Psoas muscle (tissue), 8 donors: ENCODE data around the gene MTTP. TPM values are rescaled to one million over a fixed set of nuclear protein-coding genes. Genes with fewer than 3 reads are reported as not detected.

Source experiments
- ATAC-seq, 4 donors: fragments of 200-7000 bp; cut with Tn5 transposase; one replicate each; pipeline ENCODE4 v1.9.1; 2020; ENCODE audit warnings: moderate library complexity in 3 of 4, mild to moderate bottlenecking in 2 of 4
- DNase-seq, 2 donors: peaks; one replicate each; pipeline ENCODE4 v3.0.0-alpha.2; 2020
- H3K27ac ChIP-seq: fragments of 200-600 bp; one replicate; pipeline ENCODE4 v1.8.0; 2022
- H3K27me3 ChIP-seq, 3 donors: fragments of 200-600 bp in 1 of 3; one replicate each; pipeline versions ENCODE4 v1.6.1 to v1.8.0; 2013 to 2022; ENCODE audit warnings: low read length in 2 of 3, mild to moderate bottlenecking in 2 of 3, moderate library complexity in 1 of 3; ENCODE audit not compliant: insufficient read depth in 3 of 3
- H3K36me3 ChIP-seq, 2 donors: fragments of 200-600 bp in 1 of 2; one replicate each; pipeline versions ENCODE4 v1.6.1 to v1.8.0; 2013 to 2022; ENCODE audit warnings: low read depth in 1 of 2, mild to moderate bottlenecking in 1 of 2, moderate library complexity in 1 of 2; ENCODE audit not compliant: insufficient read depth in 1 of 2
- H3K4me1 ChIP-seq: fragments of 200-600 bp; one replicate; pipeline ENCODE4 v1.8.0; 2022
- H3K4me3 ChIP-seq: fragments of 200-600 bp; one replicate; pipeline ENCODE4 v1.8.0; 2022; ENCODE audit warnings: mild to moderate bottlenecking
- H3K9me3 ChIP-seq: fragments of 200-600 bp; one replicate; pipeline ENCODE4 v1.8.0; 2022
- CTCF ChIP-seq: fragments of 200-600 bp; IDR thresholded peaks from one replicate; pipeline ENCODE4 v1.8.0; 2022; ENCODE audit warnings: antibody characterized with exemption
- WGBS, 3 donors: extraction: QIAGEN DNeasy Blood & Tissue Kit; methylation state at CpG; one replicate each; pipeline versions ENCODE4 v1.1.6 to v1.1.7; 2013; 5-methylcytosine and 5-hydroxymethylcytosine counted together
- intact Hi-C, 2 donors: fragments of 100-400 bp; cut with DNase I; formaldehyde crosslinking; loops; one replicate each; pipeline versions ENCODE4 v1.11.0 to v1.14.2; 2022
- polyA plus RNA-seq, 3 donors: library from polyadenylated mRNA; stranded (reverse); fragments of 200-250 nt; gene quantifications; one replicate each; pipeline ENCODE4 v1.2.3, GENCODE V29; 2013
- total RNA-seq, 4 donors: library from RNA; stranded (reverse); fragmentation: NEBNext Ultra II Directional in 2 of 4; extraction: Animal tissue kit (Norgen Biotek cat#: 25700) in 2 of 4; gene quantifications; one replicate each; pipeline versions ENCODE4 v1.2.1 to v1.2.4, GENCODE V29; 2021 to 2023
- donor health status: healthy with polysubstance abuse.
- donor health status: DM: no; HTN: no; CAD: no; lungs with moderate emphysema.
- donor health status: Bipolar disorder and iron deficiency.
- donor health status: healthy.
- donor health status: DM: yes; HTN: yes; CAD: no.
- donor health status: DM: no; HTN: no; CAD: no.
- donor health status: DM: no; HTN: no; CAD: no.
- donor health status: DM: yes; HTN: yes; CAD: no.

MTTP gene
- total and polyA plus RNA-seq, 7 donors: 0.04 to 0.99 (median 0.28) TPM

- Histone ChIP-seq H3K27ac (peak overlapping the region; percentile 57), H3K4me1 (peaks cover 14% of the 10 kb centered on the region), H3K27me3 (no peaks in the 10 kb centered on the region), H3K4me3 (peak overlapping the region; percentile 5), H3K9me3 (no peaks in the 10 kb centered on the region), H3K36me3 (no peaks in the 10 kb centered on the region)
- WGBS, 3 donors: 23 to 50% (median 48%) methylated on average over 1 of the region's 1 CpG
- DNase-seq: no peak
- intact Hi-C loops: loop anchor here in 1 of 2 donors (5.0 kb wide), 2 partner anchors 33 to 48 kb away; no protein-coding TSS in a partner anchor
- no peak for TF ChIP-seq CTCF
- ATAC-seq: peak in 3 of 4 donors; percentile 71 to 90 (median 88)
Measured at GRCh38 chr4:99573735-99574368, 772 bp upstream of the MTTP start.

- Histone ChIP-seq H3K27ac (no peak overlapping the region), H3K4me1 (peaks cover 10% of the 10 kb centered on the region), H3K9me3 (no peaks in the 10 kb centered on the region), H3K27me3 (no peaks in the 10 kb centered on the region), H3K4me3 (no peak overlapping the region), H3K36me3 (no peaks in the 10 kb centered on the region)
- no peak for TF ChIP-seq CTCF
- ATAC-seq (no peak), DNase-seq (no peak)
- WGBS, 3 donors: 76 to 98% (median 87%) methylated on average over 2 of the region's 2 CpGs
- intact Hi-C loops: no loop called here
Measured at GRCh38 chr4:99578714-99579113, 4.1 kb downstream of the MTTP start.

- 94 to 98% (median 96%) methylated on average over 1 of the region's 1 CpG for WGBS, 3 donors
- peaks cover 18% of the 10 kb centered on the region for H3K4me1 ChIP-seq
- no peaks in the 10 kb centered on the region for H3K27me3 ChIP-seq
- H3K27ac ChIP-seq: no peak overlapping the region
- no peaks in the 10 kb centered on the region for H3K9me3 ChIP-seq
- no peak for DNase-seq
- TF ChIP-seq CTCF: no peak
- ATAC-seq: no peak
- H3K4me3 ChIP-seq: no peak overlapping the region
- H3K36me3 ChIP-seq: no peaks in the 10 kb centered on the region
- intact Hi-C loops: no loop called here
Measured at GRCh38 chr4:99585516-99585915, 10.9 kb downstream of the MTTP start.

GRCh38 chr4:99586322-99586721 lies 11.7 kb downstream of the MTTP start:
- H3K9me3 ChIP-seq: no peaks in the 10 kb centered on the region
- no peak for ATAC-seq
- no peaks in the 10 kb centered on the region for H3K27me3 ChIP-seq
- no peak overlapping the region for H3K27ac ChIP-seq
- no peak overlapping the region for H3K4me3 ChIP-seq
- 34 to 49% (median 43%) methylated on average over 2 of the region's 2 CpGs for WGBS, 3 donors
- no peaks in the 10 kb centered on the region for H3K36me3 ChIP-seq
- peaks cover 18% of the 10 kb centered on the region for H3K4me1 ChIP-seq
- intact Hi-C loops: no loop called here
- DNase-seq: no peak
- TF ChIP-seq CTCF: no peak

- Histone ChIP-seq H3K27me3 (no peaks in the 10 kb centered on the region), H3K36me3 (no peaks in the 10 kb centered on the region), H3K9me3 (no peaks in the 10 kb centered on the region), H3K4me1 (peaks cover 18% of the 10 kb centered on the region), H3K27ac (no peak overlapping the region), H3K4me3 (no peak overlapping the region)
- intact Hi-C loops: no loop called here
- TF ChIP-seq CTCF: no peak
- DNase-seq (no peak), ATAC-seq (no peak)
- WGBS, 3 donors: 33 to 55% (median 41%) methylated on average over 1 of the region's 1 CpG
Measured at GRCh38 chr4:99586797-99587196, 12.2 kb downstream of the MTTP start.
